Retina (tissue), 1 donor: ENCODE data around the gene CIZ1.

Source experiments
- DNase-seq: peaks from one replicate; pipeline ENCODE4 v3.0.0-alpha.2; 2016

The CIZ1 gene

DNA sequence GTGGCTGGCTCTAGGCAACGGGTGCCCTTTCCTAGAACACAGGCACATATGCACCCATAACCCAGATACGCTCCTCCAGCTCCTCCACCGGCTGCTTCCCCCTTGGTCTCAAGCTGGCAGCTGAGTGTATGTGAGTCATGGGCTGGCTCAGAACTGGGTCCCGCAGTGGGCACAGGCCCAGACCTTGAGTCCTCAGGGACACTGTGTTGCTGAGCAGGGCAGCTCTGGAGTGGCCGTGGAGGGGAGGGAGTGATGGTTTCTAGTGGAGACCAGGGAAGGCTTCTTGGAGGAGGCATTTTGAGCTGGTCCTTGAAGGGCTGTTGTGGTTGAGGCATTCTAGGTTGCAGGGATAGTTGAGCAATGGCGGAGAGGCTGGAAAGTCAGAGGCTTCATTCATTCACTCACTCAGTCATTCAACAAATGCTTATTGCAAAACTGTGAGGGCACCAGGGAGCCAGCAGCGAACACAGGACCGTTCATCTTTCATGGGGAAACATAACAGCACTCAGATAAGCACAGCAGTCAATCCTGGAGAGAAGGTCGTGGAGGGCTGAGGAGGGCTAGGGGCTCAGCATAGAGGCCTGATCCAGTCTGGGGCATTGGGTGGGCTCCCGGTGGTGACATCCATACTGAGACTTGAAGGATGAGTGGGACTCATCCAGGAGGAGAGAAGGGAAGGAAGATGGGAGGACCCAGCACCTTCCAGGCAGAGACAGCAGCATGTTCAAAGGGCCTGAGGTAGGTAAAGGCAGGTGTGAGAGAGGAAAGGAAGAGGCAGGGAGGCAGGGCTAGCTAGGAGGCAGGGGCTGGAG, 29.0 kb downstream of the CIZ1 start:
- no peak for DNase-seq

DNA sequence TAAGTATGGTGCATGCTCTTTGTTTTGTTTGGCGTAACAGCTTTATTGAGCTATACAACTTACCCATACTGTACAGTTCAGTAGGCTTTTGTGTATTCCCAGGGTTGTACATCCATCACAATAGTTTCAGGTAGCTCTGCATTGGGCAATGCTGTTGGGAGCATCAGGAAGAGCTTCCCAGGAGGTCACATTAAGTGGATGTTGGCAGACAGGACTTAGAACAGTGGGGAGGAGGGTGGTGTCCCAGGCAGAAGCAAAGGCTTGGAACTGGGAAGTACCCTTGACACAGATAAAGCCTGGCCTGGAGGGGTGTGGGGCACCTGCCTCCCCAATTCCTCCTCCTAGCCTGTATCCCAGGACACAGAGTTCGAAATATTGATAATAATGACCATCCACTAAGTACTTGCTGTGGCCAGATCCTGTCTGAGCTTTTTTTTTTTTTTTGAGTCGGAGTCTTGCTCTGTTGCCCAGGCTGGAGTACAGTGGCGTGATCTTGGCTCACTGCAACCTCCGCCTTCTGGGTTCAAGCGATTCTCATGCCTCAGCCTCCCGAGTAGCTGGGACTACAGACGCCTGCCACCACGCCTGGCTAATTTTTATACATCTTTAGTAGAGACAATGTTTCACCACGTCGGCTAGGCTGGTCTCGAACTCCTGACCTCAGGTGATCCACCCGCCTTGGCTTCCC, 30.0 kb downstream of the CIZ1 start:
- DNase-seq = no peak

DNA sequence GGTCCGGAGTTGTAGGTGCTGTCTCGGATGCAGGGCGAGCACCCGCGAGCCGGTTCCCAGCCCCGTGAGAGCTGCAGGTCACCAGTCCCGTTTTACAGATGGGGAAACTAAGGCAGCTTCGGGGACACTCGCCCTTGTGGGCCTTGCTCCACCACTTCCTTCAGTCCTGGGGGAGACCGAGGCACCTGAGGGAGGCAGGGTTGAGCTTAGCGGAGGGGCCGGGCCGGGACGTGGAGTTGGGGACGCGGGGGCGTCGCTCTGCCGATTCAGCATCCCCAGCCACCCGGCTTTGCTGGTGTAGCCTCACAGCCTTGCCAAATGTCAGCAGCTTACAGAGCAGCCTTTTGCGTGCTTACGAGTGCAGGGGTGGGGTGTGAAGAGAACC, 30.8 kb downstream of the CIZ1 start:
- no peak for DNase-seq

GRCh38 chr9:128159784-128160602, 31.4 kb downstream of the CIZ1 start, which contains the start of gene BBLN:
TSS of gene BBLN (plus strand) at chr9:128160265. CDS start at chr9:128160408, 143 bp downstream.
- DNase-seq = peak; percentile 94

- DNase-seq = no peak
Measured at GRCh38 chr9:128159522-128159783, 31.9 kb downstream of the CIZ1 start.

DNA sequence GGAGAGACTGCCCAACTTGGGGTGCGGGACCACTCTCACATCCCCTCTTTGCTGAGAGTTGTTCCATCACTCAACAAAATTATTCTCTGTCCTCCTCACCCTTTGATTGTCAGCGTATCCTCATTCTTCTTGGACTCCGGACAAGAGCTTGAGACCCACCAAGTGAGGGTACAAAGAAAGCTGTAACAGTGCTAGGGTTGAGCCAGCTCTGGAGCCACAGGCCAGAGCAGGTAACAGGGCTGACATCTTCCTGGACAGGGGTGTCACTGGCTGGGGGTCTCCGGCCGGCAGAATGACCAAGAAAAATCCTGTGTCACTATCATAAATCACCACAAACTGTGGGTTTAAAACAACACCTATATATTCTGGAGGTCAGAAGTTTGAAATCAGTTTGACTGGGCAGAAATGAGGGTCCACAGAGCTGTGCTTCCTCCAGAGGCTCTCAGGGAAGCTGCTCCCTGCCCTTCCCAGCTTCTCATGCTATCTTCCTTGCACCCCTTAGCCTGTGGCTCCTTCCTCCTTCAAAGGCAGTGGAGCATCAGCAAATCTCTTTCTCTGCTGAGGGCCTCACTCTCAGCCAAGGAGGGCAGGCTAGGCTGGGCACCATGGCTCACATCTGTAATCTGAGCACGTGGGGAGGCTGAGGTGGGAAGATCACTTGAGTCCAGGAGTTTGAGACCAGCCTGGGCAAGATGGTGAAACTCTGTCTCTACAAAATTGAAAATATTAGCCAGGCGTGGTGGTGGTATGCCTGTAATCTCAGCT, 35.5 kb downstream of the CIZ1 start:
- DNase-seq = no peak

DNA sequence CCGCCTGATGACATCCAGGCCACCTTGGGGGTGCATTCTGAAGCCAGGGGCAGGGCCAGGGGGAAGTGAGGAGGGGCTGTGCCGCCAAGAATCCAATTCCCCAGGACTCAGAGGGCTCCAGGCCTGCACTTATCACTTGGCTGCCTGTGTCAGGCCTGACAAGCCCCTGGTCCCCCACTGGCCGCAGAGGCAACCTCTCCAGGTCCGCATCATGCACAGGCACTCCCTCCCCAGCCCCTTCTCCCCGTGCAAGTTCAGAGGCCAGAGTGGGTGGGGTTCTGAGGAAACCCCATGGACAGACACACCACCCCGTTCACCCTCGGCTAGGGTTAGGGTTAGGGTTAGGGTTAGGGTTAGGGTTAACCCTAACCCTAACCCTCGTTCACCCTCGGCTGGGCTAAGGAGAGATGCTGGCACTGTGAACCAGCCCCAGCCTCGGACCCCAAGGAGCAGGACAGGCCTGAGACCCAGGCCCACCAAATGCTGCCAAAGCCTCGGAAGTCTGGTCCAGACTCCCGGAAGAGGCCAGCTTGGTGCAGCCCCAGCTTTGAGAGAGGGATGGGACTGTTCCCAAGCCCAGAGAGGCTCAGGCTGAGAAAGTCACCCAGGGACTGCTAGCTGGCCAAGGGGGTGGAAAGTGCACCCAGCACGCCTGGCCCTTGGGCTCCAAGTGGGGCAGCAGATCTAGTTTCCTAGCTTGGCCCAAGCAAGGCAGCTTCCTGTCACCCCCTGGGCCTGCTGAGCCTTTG, 37.3 kb downstream of the CIZ1 start:
- no peak for DNase-seq

DNA sequence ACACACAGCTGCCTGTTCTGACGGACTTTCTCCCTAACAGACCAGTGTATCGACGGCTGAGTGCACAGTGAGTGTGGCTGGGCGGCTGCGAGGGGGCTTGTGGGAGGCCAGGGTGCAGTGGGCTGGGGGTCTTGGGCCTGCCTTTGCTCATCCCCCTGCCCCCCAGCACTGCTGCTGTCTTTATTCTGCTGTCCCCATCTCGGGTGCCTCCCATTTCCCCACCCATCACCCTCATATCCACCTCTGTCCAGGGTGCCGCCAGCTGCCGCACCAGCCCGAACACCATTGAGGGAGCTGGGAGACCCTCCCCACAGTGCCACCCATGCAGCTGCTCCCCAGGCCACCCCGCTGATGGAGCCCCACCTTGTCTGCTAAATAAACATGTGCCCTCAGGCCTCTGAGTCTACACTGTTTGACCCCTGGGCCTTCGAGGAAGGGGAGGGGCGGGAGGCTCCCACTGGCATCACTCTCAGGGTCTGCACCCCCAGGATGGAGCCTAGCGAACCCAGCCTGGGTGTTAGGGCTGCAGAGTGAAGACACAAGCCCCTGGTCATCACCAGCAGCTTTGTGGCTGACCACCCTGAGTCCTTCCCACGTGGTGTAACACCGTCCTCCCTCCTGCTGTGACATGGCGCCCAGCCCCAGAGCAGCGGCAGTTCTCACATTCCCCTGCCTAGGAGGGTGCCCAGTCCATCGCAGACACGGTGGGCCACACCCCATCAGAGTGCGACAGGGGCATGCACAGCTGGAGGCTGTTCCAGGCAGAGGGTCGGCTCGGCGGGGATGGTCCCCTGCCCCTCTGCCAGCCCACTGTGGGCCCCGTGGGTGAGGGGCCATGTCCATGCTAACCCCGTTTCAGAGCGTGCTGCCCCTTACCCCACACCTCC, 38.1 kb downstream of the CIZ1 start:
- no peak for DNase-seq

DNA sequence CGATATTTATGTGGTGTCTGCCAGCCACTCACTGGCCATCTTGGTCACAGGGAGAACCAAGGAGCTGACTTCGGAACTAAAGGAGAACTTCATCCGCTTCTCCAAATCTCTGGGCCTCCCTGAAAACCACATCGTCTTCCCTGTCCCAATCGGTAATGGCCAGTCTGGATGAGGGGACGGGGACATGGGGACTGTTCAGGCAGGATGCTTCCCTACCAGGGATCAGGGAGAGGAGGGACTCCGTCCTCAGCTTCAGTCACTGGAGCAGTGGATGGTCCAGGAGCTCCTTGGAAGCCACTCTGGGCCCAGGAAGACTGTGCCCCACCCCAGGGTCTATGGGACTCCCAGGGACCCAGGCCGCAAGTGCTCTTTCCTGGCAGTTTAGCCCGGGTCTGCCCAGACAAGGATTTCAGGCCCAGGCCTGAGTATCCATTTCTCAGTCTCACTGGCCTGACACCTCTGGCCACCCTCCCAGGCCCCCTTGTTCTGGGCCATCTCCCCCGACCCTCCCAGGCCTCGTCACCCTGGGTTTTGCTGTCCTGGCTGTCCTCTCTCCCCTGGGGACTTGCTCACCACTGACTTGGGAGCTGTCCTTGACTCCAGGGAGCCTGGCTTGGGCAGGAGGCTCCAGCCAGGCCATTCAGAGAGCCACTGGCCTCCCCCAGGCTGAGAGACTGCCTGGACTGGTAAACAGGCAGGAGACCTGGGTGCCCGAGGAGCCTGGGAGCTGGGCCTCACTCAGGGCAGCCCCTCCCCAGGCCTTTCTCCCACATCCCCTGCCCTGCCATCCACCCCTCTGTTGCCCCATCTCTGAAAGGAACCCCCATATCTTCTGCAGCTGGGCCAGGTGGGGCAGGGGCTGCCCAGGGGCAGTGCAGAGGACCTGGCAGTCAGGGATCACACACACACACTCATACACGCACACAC, 39.0 kb downstream of the CIZ1 start:
- DNase-seq = no peak

- DNase-seq = no peak
Measured at GRCh38 chr9:128151309-128152132, 39.9 kb downstream of the CIZ1 start.

GRCh38 chr9:128150594-128151308, 40.6 kb downstream of the CIZ1 start:
- no peak for DNase-seq

DNA sequence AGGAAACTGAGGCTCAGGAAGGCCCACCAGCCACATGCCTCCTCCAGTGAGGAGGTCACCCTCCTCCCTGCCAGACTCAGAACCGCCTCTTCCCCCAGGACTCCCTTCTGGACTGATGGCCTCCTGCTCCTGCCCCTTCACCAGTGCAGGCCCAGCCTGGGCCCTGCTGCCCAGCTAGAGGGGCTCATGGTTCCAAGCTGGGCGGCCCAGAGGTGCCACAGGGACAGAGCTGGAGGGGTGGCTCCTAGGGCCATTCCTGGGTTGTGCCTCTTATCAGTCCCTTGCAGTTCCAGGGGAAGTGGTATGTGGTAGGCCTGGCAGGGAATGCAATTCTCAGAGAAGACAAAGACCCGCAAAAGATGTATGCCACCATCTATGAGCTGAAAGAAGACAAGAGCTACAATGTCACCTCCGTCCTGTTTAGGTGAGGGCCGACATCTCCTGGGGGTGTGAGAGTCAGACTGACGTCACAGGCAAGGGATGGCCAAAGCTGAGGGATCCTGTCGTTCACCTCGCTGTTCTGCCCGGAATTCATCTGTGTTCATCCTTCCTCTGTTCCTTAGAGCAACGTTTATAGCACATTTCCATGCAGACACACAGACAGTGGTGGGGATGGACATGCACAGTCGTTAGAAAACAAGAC, 41.3 kb downstream of the CIZ1 start:
- no peak for DNase-seq

DNA sequence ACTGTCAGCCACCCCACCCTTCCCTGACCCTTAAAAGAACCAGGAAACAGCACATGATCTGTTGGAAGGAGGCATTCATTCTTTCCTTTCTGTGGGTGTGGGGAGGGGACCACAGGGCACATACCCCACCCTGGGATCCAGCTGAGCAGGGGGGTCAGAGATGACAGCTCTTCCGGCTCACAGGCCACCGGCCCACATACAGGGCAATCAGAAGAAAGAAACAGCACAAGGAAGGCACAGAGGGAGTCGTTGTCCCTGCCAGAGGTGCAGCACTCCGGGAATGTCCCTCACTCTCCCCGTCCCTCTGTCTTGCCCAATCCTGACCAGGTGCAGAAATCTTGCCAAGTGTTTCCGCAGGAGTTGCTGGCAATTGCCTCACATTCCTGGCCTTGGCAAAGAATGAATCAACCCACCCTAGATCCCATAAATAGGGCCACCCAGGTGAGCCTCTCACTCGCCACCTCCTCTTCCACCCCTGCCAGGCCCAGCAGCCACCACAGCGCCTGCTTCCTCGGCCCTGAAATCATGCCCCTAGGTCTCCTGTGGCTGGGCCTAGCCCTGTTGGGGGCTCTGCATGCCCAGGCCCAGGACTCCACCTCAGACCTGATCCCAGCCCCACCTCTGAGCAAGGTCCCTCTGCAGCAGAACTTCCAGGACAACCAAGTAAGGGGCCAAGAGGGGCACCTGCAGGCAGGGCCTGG, 42.2 kb downstream of the CIZ1 start, which contains the start of gene LCN2:
Gene LCN2, plus strand, starts transcription at position 453 of the 701 bp plus-strand sequence. Its CDS starts 73 bp downstream, at position 526.
- DNase-seq = no peak

GRCh38 chr9:128148509-128149000, 42.8 kb downstream of the CIZ1 start:
- no peak for DNase-seq

- no peak for DNase-seq
Measured at GRCh38 chr9:128146591-128147120, 44.7 kb downstream of the CIZ1 start.

GRCh38 chr9:128145951-128146351, 45.4 kb downstream of the CIZ1 start:
- no peak for DNase-seq

GRCh38 chr9:128145536-128145935, 45.8 kb downstream of the CIZ1 start:
- no peak for DNase-seq
